Measurements from ENCODE around the gene IFNLR1. TPM values are rescaled to one million over a fixed set of nuclear protein-coding genes. Genes with fewer than 3 reads are reported as not detected.

IFNLR1 gene
- total RNA-seq, 1 donor from 2014 or later = 39.2 TPM

GRCh38 chr1:24186031-24186710 lies 918 bp downstream of the IFNLR1 start:
- POLR2A ChIA-PET = interaction anchor here (0.5 to 8.7 kb wide), 8 partner anchors 12 to 567 kb away, joined by 3 to 96 read pairs (median 3); partner anchors contain the start of genes RCAN3 and SRSF10

GRCh38 chr1:24185076-24185475 lies 2.0 kb downstream of the IFNLR1 start:
- Mint-ChIP-seq H3K27me3 (no peaks in the 10 kb centered on the region), H3K36me3 (ENCODE audit: low read depth) (peaks cover 35% of the 10 kb centered on the region), H3K27ac (peak overlapping the region; percentile 88), H3K4me1 (peaks cover 72% of the 10 kb centered on the region), H3K4me3 (peak overlapping the region; percentile 92), H3K9me3 (no peaks in the 10 kb centered on the region)
- no peak for TF ChIP-seq CTCF (IDR thresholded peaks at IDR 0.05)
- no peak for ATAC-seq (ENCODE audit: low read depth)
- ChIA-PET CTCF (interaction anchor here (1.2 to 5.8 kb wide), 5 partner anchors 14 to 230 kb away, joined by 3 to 34 read pairs (median 23); partner anchors contain the start of gene NIPAL3), POLR2A (interaction anchor here (0.5 to 8.7 kb wide), 2 partner anchors 32 to 468 kb away, joined by 4 to 96 read pairs; no protein-coding TSS in a partner anchor)
- no peak for DNase-seq
- intact Hi-C loops (cut with micrococcal nuclease) = loop anchor here (5.0 kb wide), 1 partner anchor 137 kb away; no protein-coding TSS in a partner anchor

More at GRCh38 chr1:24186031-24186710, 918 bp downstream of the IFNLR1 start:
- Mint-ChIP-seq H3K27me3 (no peaks in the 10 kb centered on the region), H3K36me3 (ENCODE audit: low read depth) (peaks cover 26% of the 10 kb centered on the region), H3K9me3 (no peaks in the 10 kb centered on the region), H3K4me1 (peaks cover 77% of the 10 kb centered on the region), H3K27ac (peak overlapping the region; percentile 88), H3K4me3 (peak overlapping the region; percentile 92)
- ATAC-seq (ENCODE audit: low read depth) = no peak
- DNase-seq = no peak
- CTCF ChIA-PET = interaction anchor here (1.2 to 5.8 kb wide), 4 partner anchors 13 to 229 kb away, joined by 3 to 34 read pairs (median 26); partner anchors contain the start of gene NIPAL3
- intact Hi-C loops (cut with micrococcal nuclease) = loop anchor here (5.0 kb wide), 1 partner anchor 136 kb away; no protein-coding TSS in a partner anchor
- TF ChIP-seq CTCF (IDR thresholded peaks at IDR 0.05) = no peak

GRCh38 chr1:24182061-24182460 lies 5.0 kb downstream of the IFNLR1 start:
- Mint-ChIP-seq H3K4me1 (peaks cover 72% of the 10 kb centered on the region), H3K4me3 (no peak overlapping the region), H3K27me3 (no peaks in the 10 kb centered on the region), H3K36me3 (ENCODE audit: low read depth) (peaks cover 60% of the 10 kb centered on the region), H3K27ac (no peak overlapping the region), H3K9me3 (no peaks in the 10 kb centered on the region)
- POLR2A ChIA-PET = interaction anchor here (0.7 kb wide), 2 partner anchors 15 to 201 kb away, joined by 4 read pairs; no protein-coding TSS in a partner anchor
- DNase-seq (no peak), ATAC-seq (ENCODE audit: low read depth) (no peak)
- CTCF ChIA-PET = no interaction called here
- intact Hi-C loops (cut with micrococcal nuclease) = no loop called here
- no peak for TF ChIP-seq CTCF (IDR thresholded peaks at IDR 0.05)

- Mint-ChIP-seq H3K4me1 (peaks cover 76% of the 10 kb centered on the region), H3K27me3 (no peaks in the 10 kb centered on the region), H3K27ac (no peak overlapping the region), H3K4me3 (no peak overlapping the region), H3K36me3 (ENCODE audit: low read depth) (peaks cover 63% of the 10 kb centered on the region), H3K9me3 (no peaks in the 10 kb centered on the region)
- ChIA-PET CTCF (no interaction called here), POLR2A (no interaction called here)
- DNase-seq = no peak
- TF ChIP-seq CTCF (IDR thresholded peaks at IDR 0.05) = no peak
- ATAC-seq (ENCODE audit: low read depth) = no peak
- intact Hi-C loops (cut with micrococcal nuclease) = no loop called here
Observed at GRCh38 chr1:24181619-24182018, 5.5 kb downstream of the IFNLR1 start.

- no peak for DNase-seq
- no peak for ATAC-seq (ENCODE audit: low read depth)
- H3K4me3 Mint-ChIP-seq = no peak overlapping the region
- no peaks in the 10 kb centered on the region for H3K27me3 Mint-ChIP-seq
- H3K4me1 Mint-ChIP-seq = peaks cover 75% of the 10 kb centered on the region
- H3K27ac Mint-ChIP-seq = no peak overlapping the region
- POLR2A ChIA-PET = interaction anchor here (2.4 kb wide), 1 partner anchor 10 kb away, joined by 6 read pairs; no protein-coding TSS in a partner anchor
- peaks cover 70% of the 10 kb centered on the region for H3K36me3 Mint-ChIP-seq (ENCODE audit: low read depth)
- intact Hi-C loops (cut with micrococcal nuclease) = no loop called here
- H3K9me3 Mint-ChIP-seq = no peaks in the 10 kb centered on the region
- no peak for TF ChIP-seq CTCF (IDR thresholded peaks at IDR 0.05)
- CTCF ChIA-PET = interaction anchor here (1.6 to 2.7 kb wide), 2 partner anchors 9 to 31 kb away, joined by 6 to 11 read pairs; no protein-coding TSS in a partner anchor
Observed at GRCh38 chr1:24180676-24181075, 6.4 kb downstream of the IFNLR1 start.

Measured in activated B cell treated with CpG ODN at 0.5 μM for 24 hours (primary cell).